Ovary (tissue), 9 donors: ENCODE results near the gene TCEANC2. TPM values are rescaled to one million over a fixed set of nuclear protein-coding genes. Genes with fewer than 3 reads are reported as not detected.

Experiments
- DNase-seq, 5 donors: peaks; one replicate each; pipeline ENCODE4 v3.0.0-alpha.2; 2019 to 2020
- H3K27ac ChIP-seq, 2 donors: fragments of 200-600 bp; one replicate each; pipeline versions ENCODE4 v1.5.1 to v1.8.0; 2019 to 2022
- H3K27me3 ChIP-seq: fragments of 200-600 bp; one replicate; pipeline ENCODE4 v1.8.0; 2022
- H3K36me3 ChIP-seq: fragments of 200-600 bp; sonication (generic); one replicate; pipeline ENCODE4 v1.5.1; 2019
- H3K4me1 ChIP-seq: one replicate; pipeline ENCODE4 v1.8.1; 2013; ENCODE audit warnings: mild to moderate bottlenecking, moderate library complexity; ENCODE audit not compliant: insufficient read depth
- H3K4me3 ChIP-seq: fragments of 200-600 bp; sonication (generic); one replicate; pipeline ENCODE4 v1.5.1; 2017
- H3K9me3 ChIP-seq, 2 donors: fragments of 200-600 bp in 1 of 2; sonication (generic) in 1 of 2; one replicate each; pipeline versions ENCODE4 v1.5.1 to v1.8.1; 2013 to 2019; ENCODE audit warnings: mild to moderate bottlenecking in 1 of 2, moderate library complexity in 1 of 2
- EP300 ChIP-seq: sonication (generic); formaldehyde crosslinking; IDR thresholded peaks from one replicate; pipeline ENCODE4 v1.6.1; 2017; ENCODE audit warnings: antibody characterized with exemption
- POLR2A ChIP-seq: fragments of 450-650 bp; IDR thresholded peaks from one replicate; pipeline ENCODE4 v1.6.1; 2017; ENCODE audit warnings: antibody characterized with exemption, mild to moderate bottlenecking, moderate library complexity
- WGBS, 3 donors: extraction: QIAGEN DNeasy Blood & Tissue Kit in 1 of 3; methylation state at CpG; one replicate each; pipeline versions ENCODE4 v1.1.5 to v1.1.7; 2013 to 2017; 5-methylcytosine and 5-hydroxymethylcytosine counted together
- intact Hi-C, 4 donors: fragments of 100-400 bp; cut with DNase I; formaldehyde crosslinking; loops; one replicate each; pipeline versions ENCODE4 v1.11.0 to v1.15.1; 2022 to 2023
- polyA plus RNA-seq, 2 donors: library from polyadenylated mRNA; stranded (reverse); fragments of 200-250 nt in 1 of 2; fragments of 350-450 nt in 1 of 2; fragmentation: Illumina TruSeq in 1 of 2; extraction: RNeasy Lipid Tissue Mini Kit (QIAGEN cat#74804) in 1 of 2; gene quantifications; one replicate each; pipeline ENCODE4 v1.2.3, GENCODE V29; 2013 to 2014
- total RNA-seq, 7 donors: library from RNA; depleted of rRNA in 2 of 7; stranded (reverse); fragments of >200 nt in 2 of 7; fragmentation: NEBNext Ultra II Directional in 3 of 7; extraction: Animal tissue kit (Norgen Biotek cat#: 25700) in 3 of 7; gene quantifications; one replicate each; pipeline versions ENCODE4 v1.1.0 to v1.2.4, GENCODE V29; 2016 to 2023
- TF ChIP-seq, protein P1 (sequence below), 3 donors: fragments of 450-650 bp in 2 of 3; fragments of 200-600 bp in 1 of 3; IDR thresholded peaks; one replicate each; pipeline versions ENCODE4 v1.5.1 to v1.8.0; 2016 to 2022; ENCODE audit warnings: antibody characterized with exemption in 3 of 3, mild to moderate bottlenecking in 1 of 3
- donor health status: DM: no; HTN: no; CAD: no; lungs with moderate emphysema.
- donor health status: DM: no; HTN: no; CAD: no.
- donor health status: Bipolar disorder and iron deficiency.
- donor health status: DM: yes; HTN: yes; CAD: no.
- donor health status: DM: no; HTN: no; CAD: no.
- donor health status: DM: yes; HTN: yes; CAD: no.

TCEANC2 gene
- total and polyA plus RNA-seq, 9 donors: 1.8 to 5.2 (median 3.0) TPM

DNA sequence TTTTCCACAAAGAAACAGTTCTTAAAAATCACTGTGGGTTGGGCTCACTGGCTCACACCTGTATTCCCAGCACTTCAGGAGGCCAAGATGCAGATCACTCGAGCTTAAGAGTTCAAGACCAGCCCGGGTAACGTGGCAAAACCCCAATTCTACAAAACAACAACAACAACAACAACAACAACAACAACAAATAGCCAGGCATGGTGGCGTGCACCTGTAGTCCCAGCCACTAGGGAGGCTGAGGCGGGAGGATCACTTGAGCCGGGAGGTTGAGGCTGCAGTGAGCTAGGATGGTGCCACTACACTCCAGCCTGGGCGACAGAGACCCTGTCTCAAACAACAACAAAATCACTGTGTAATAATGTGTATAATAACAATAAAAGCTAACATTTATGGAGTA lies 58.6 kb downstream of the TCEANC2 start:
- no peak for DNase-seq
- H3K4me1 ChIP-seq: peaks cover 2% of the 10 kb centered on the region
- no peak overlapping the region for H3K4me3 ChIP-seq
- TF ChIP-seq EP300: no peak
- TF ChIP-seq, protein P1, sequence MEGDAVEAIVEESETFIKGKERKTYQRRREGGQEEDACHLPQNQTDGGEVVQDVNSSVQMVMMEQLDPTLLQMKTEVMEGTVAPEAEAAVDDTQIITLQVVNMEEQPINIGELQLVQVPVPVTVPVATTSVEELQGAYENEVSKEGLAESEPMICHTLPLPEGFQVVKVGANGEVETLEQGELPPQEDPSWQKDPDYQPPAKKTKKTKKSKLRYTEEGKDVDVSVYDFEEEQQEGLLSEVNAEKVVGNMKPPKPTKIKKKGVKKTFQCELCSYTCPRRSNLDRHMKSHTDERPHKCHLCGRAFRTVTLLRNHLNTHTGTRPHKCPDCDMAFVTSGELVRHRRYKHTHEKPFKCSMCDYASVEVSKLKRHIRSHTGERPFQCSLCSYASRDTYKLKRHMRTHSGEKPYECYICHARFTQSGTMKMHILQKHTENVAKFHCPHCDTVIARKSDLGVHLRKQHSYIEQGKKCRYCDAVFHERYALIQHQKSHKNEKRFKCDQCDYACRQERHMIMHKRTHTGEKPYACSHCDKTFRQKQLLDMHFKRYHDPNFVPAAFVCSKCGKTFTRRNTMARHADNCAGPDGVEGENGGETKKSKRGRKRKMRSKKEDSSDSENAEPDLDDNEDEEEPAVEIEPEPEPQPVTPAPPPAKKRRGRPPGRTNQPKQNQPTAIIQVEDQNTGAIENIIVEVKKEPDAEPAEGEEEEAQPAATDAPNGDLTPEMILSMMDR (IDR thresholded peaks at IDR 0.05): no peak
- no peak for TF ChIP-seq POLR2A
- H3K27me3 ChIP-seq: no peaks in the 10 kb centered on the region
- WGBS, 3 donors: 49 to 69% (median 52%) methylated on average over 7 of the region's 7 CpGs
- intact Hi-C loops: loop anchor here in 1 of 4 donors (10.0 kb wide), 1 partner anchor 293 kb away; the partner anchor contains the start of gene SSBP3
- no peaks in the 10 kb centered on the region for H3K9me3 ChIP-seq
- H3K36me3 ChIP-seq: no peaks in the 10 kb centered on the region
- no peak overlapping the region for H3K27ac ChIP-seq

- DNase-seq: peak in 2 of 5 donors; percentile 42 to 58
- Histone ChIP-seq H3K27me3 (no peaks in the 10 kb centered on the region), H3K4me3 (no peak overlapping the region), H3K9me3 (no peaks in the 10 kb centered on the region), H3K36me3 (no peaks in the 10 kb centered on the region), H3K4me1 (peaks cover 2% of the 10 kb centered on the region), H3K27ac (no peak overlapping the region)
- TF ChIP-seq, protein P1 (IDR thresholded peaks at IDR 0.05): no peak
- TF ChIP-seq EP300 (no peak), POLR2A (no peak)
- WGBS, 3 donors: 7 to 13% (median 11%) methylated on average over 5 of the region's 5 CpGs
- intact Hi-C loops: loop anchor here in 1 of 4 donors (10.0 kb wide), 1 partner anchor 292 kb away; the partner anchor contains the start of gene SSBP3
Observed at GRCh38 chr1:54112705-54113368, 59.4 kb downstream of the TCEANC2 start.

DNA sequence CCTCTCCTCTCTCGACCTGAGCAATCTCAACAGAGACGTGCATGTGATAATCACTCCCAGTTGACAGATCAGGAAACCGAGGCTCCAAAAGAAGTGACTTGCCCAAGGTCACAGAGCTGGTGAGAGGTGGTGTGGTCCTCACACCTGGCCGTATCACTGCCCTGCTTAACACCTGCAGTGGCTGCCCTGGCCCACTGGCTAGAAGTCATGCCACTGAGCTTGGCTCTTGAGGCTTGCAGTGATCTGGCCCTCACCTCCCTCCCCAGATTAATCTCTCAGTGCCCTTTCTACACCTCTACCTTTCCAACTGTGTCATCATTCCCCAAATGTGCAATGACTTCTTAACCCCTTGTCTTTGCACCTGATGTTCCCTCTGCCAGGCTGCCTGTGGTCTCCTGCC lies 60.6 kb downstream of the TCEANC2 start:
- Histone ChIP-seq H3K9me3 (no peaks in the 10 kb centered on the region), H3K27me3 (no peaks in the 10 kb centered on the region), H3K36me3 (no peaks in the 10 kb centered on the region), H3K4me1 (peaks cover 2% of the 10 kb centered on the region), H3K27ac (no peak overlapping the region), H3K4me3 (no peak overlapping the region)
- no peak for DNase-seq
- intact Hi-C loops: loop anchor here in 1 of 4 donors (10.0 kb wide), 1 partner anchor 291 kb away; the partner anchor contains the start of gene SSBP3
- WGBS, 3 donors: 75 to 85% (median 77%) methylated on average over 4 of the region's 4 CpGs
- TF ChIP-seq, protein P1 (IDR thresholded peaks at IDR 0.05): no peak
- no peak for TF ChIP-seq POLR2A
- no peak for TF ChIP-seq EP300

DNA sequence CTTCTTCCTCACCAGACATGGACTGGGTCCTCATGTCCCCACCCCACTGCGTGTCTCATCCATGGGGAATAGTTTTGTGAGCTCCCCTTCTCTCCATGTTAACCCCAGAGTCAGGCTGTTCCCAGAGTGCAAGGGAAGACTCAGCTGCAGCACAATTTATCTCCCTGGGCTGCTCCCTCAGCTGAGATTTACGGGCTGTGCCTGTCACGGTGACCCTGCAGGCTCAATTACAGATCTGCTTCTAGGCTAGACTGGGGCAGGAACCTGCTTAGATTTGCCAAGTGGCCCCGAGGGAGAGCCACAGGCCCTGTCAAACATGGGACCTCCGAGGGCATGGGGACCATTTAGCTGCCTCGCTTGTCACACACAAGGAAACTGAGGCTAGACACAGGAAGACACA lies 61.5 kb downstream of the TCEANC2 start:
- intact Hi-C loops: loop anchor here in 1 of 4 donors (10.0 kb wide), 1 partner anchor 290 kb away; the partner anchor contains the start of gene SSBP3
- no peaks in the 10 kb centered on the region for H3K9me3 ChIP-seq
- no peaks in the 10 kb centered on the region for H3K36me3 ChIP-seq
- H3K4me3 ChIP-seq: no peak overlapping the region
- TF ChIP-seq EP300: no peak
- TF ChIP-seq, protein P1 (IDR thresholded peaks at IDR 0.05): no peak
- no peak for TF ChIP-seq POLR2A
- DNase-seq: no peak
- H3K4me1 ChIP-seq: peaks cover 2% of the 10 kb centered on the region
- no peak overlapping the region for H3K27ac ChIP-seq
- WGBS, 3 donors: 42 to 44% (median 43%) methylated on average over 6 of the region's 6 CpGs
- no peaks in the 10 kb centered on the region for H3K27me3 ChIP-seq
